PFSK-1 (cell line): ENCODE data around the gene HNRNPM.

Experiments
- FOXP2 ChIP-seq: optimal IDR thresholded peaks from 2 replicates; pipeline ENCODE3; 2011; ENCODE audit warnings: borderline replicate concordance, control low read depth, inconsistent platforms; ENCODE audit not compliant: insufficient read depth; ENCODE audit errors: extremely low read length, extremely low read depth
- POLR2AphosphoS5 ChIP-seq: IDR thresholded peaks from 2 replicates; pipeline ENCODE4 v1.6.1; 2012; ENCODE audit warnings: low read depth, mild to moderate bottlenecking, control low read depth, low read length, moderate library complexity
- SIN3A ChIP-seq: IDR thresholded peaks from 2 replicates; pipeline ENCODE4 v1.6.1; 2012; ENCODE audit warnings: mild to moderate bottlenecking, low read length, moderate library complexity, borderline replicate concordance; ENCODE audit not compliant: insufficient read depth
- TAF1 ChIP-seq: IDR thresholded peaks from 2 replicates; pipeline ENCODE4 v1.6.1; 2012; ENCODE audit warnings: low read length, control low read depth, borderline replicate concordance; ENCODE audit not compliant: insufficient read depth
- TF ChIP-seq, protein P1 (sequence below), 2 experiments: IDR thresholded peaks; 2 replicates each; pipeline versions ENCODE4 v1.6.1 to v1.8.0; 2011 to 2012; ENCODE audit warnings: low read depth in 2 of 2, low read length in 2 of 2, control low read depth in 1 of 2, inconsistent platforms in 1 of 2, mild to moderate bottlenecking in 1 of 2, moderate library complexity in 1 of 2; ENCODE audit not compliant: insufficient read depth in 1 of 2

Gene HNRNPM

DNA sequence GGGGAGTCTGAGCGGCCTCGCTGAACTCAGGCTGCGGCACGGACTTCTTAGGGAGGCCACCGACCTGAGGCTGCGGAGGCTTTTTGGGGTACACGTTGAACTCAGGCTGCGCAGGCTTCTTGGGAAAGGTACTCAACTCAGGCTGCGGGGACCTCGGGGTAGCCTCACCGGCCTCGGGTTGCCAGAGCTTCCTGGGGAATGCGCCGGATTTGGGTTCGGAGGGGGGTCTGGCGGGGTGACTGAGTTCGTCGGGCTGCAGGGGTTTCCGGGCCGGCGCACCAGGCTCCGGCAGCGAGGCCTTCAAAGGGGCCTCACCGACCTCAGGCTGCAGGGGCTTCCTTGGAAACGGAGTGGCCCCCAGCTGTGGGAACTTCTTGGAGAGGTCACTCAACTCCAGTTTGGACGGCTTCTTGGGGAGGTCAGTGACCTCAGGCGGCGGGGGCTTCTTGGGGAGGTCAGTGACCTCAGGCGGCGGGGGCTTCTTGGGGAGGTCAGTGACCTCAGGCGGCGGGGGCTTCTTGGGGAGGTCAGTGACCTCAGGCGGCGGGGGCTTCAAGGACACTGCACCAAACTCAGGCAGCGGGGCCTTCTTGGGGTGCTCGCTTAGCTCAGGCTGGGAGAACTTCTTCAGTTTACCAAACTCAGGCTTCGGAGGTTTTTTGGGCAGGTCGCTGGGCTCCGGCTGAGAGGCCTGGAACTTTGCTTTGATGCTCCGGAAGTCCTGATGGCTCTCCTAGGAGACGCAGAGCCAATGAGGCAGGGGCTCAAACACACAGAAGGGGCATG, 54.5 kb downstream of the HNRNPM start:
- TF ChIP-seq SIN3A (no peak), FOXP2 (no peak), POLR2AphosphoS5 (no peak), TAF1 (no peak)
- TF ChIP-seq, protein P1, sequence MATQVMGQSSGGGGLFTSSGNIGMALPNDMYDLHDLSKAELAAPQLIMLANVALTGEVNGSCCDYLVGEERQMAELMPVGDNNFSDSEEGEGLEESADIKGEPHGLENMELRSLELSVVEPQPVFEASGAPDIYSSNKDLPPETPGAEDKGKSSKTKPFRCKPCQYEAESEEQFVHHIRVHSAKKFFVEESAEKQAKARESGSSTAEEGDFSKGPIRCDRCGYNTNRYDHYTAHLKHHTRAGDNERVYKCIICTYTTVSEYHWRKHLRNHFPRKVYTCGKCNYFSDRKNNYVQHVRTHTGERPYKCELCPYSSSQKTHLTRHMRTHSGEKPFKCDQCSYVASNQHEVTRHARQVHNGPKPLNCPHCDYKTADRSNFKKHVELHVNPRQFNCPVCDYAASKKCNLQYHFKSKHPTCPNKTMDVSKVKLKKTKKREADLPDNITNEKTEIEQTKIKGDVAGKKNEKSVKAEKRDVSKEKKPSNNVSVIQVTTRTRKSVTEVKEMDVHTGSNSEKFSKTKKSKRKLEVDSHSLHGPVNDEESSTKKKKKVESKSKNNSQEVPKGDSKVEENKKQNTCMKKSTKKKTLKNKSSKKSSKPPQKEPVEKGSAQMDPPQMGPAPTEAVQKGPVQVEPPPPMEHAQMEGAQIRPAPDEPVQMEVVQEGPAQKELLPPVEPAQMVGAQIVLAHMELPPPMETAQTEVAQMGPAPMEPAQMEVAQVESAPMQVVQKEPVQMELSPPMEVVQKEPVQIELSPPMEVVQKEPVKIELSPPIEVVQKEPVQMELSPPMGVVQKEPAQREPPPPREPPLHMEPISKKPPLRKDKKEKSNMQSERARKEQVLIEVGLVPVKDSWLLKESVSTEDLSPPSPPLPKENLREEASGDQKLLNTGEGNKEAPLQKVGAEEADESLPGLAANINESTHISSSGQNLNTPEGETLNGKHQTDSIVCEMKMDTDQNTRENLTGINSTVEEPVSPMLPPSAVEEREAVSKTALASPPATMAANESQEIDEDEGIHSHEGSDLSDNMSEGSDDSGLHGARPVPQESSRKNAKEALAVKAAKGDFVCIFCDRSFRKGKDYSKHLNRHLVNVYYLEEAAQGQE (IDR thresholded peaks at IDR 0.05; ENCODE audit: insufficient read depth in 1 of 2, low read depth in 2 of 2, low read length in 2 of 2): no peak

DNA sequence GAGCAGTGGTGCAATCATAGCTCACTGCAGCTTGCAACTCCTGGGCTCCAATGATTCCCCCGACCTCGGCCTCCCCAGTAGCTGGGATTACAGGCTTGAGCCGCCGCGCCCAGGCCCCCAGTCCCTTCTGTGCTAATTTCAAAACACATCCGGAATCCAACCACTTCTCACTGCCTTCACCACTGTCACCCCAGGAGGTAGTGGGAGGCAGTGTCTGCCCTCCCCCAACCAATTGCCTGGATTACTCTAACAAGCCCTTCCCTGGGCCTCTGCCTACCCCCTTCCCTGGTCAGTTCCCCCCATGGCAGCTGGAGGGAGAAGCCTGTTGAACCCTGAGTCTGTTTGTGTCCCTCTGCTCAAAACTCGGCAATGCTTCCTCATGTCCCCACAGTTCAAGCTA, 55.4 kb downstream of the HNRNPM start:
- TF ChIP-seq TAF1 (no peak), SIN3A (no peak), FOXP2 (no peak), POLR2AphosphoS5 (no peak)
- TF ChIP-seq, protein P1 (IDR thresholded peaks at IDR 0.05; ENCODE audit: insufficient read depth in 1 of 2, low read depth in 2 of 2, low read length in 2 of 2): no peak

DNA sequence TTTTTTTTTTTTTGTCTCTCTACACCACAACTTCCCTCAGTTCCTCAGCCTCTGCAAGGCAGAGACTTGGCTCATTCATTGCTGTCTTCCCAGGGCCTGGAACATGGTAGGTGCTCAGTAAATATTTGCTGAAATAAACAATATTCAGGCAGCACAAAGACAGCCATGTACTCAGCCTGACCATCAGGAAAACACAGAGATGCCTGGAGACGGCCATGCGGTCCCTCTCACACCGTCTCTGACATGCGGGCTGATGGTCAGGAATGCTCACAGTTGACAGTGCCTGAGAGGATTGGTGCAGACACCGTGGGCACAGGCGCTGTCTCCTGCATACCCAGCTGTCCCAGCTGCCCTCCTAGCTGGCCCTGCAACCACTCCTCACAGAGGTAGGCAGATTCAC, 56.7 kb downstream of the HNRNPM start:
- no peak for TF ChIP-seq SIN3A
- no peak for TF ChIP-seq FOXP2
- TF ChIP-seq, protein P1 (IDR thresholded peaks at IDR 0.05; ENCODE audit: insufficient read depth in 1 of 2, low read depth in 2 of 2, low read length in 2 of 2): no peak
- no peak for TF ChIP-seq TAF1
- no peak for TF ChIP-seq POLR2AphosphoS5

DNA sequence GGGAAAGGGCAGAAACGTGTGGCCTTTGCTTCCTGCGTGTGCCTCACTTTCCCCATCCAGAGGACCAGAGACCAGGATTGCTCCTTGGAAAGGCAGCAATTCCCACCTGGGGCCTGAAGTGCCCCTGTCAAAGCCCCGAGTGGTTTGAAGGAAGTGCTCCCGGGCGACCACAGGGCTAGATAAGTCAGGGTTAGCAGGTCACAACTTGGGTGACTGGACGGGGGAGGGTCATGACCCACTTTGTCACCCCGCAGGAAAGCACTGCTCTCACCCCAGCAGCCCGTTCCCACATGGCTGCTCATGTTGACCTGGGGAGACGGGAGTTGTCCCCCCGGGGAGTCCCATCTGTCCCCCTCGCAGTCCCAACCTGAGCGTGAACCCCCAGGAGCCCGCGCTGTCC, 57.2 kb downstream of the HNRNPM start:
- TF ChIP-seq TAF1 (no peak), SIN3A (no peak), POLR2AphosphoS5 (no peak), FOXP2 (no peak)
- TF ChIP-seq, protein P1 (IDR thresholded peaks at IDR 0.05; ENCODE audit: insufficient read depth in 1 of 2, low read depth in 2 of 2, low read length in 2 of 2): no peak

DNA sequence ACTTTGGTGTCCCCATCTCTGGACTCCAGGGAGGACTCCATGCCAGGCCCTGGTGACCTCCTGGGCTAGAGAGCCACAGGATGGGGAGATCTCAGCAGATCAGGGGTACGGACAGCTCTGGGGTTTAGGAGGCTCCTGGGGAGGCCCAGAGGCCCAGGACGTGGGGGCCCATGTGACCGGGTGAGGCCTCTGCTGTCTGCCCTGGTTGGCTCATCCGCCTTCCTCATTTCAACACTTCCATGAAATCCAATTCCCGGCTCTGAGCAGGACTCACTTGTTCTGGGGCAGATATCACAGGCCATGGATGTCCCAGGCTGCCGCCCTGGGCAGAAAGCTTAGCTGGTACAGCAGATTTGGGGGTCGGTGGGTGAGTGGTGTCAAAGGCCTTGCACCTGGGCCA, 58.7 kb downstream of the HNRNPM start:
- TF ChIP-seq, protein P1 (IDR thresholded peaks at IDR 0.05; ENCODE audit: insufficient read depth in 1 of 2, low read depth in 2 of 2, low read length in 2 of 2): no peak
- TF ChIP-seq POLR2AphosphoS5 (no peak), FOXP2 (no peak), TAF1 (no peak), SIN3A (no peak)
